Muscle layer of colon (tissue), 2 donors: ENCODE data around the gene FAM90A1.
"Not testable (repeated sequence)": the region's sequence is repeated elsewhere in the genome, so short reads cannot be mapped to it uniquely, and the experiment has no call there.

Experiments
- H3K27ac ChIP-seq: one replicate; pipeline ENCODE4 v1.7.0; 2013; ENCODE audit warnings: low read depth, mild to moderate bottlenecking, low read length, moderate library complexity
- H3K27me3 ChIP-seq, 2 donors: one replicate each; pipeline ENCODE4 v1.7.0; 2013; ENCODE audit warnings: low read length in 2 of 2, mild to moderate bottlenecking in 2 of 2; ENCODE audit not compliant: insufficient read depth in 2 of 2, control insufficient read depth in 1 of 2
- H3K36me3 ChIP-seq: one replicate; pipeline ENCODE4 v1.7.0; 2013; ENCODE audit warnings: mild to moderate bottlenecking, low read length; ENCODE audit not compliant: insufficient read depth
- H3K4me1 ChIP-seq: one replicate; pipeline ENCODE4 v1.7.0; 2013; ENCODE audit warnings: mild to moderate bottlenecking, low read length; ENCODE audit not compliant: insufficient read depth
- H3K4me3 ChIP-seq, 2 donors: one replicate each; pipeline ENCODE4 v1.7.0; 2013; ENCODE audit warnings: low read length in 2 of 2, low read depth in 1 of 2, mild to moderate bottlenecking in 1 of 2, moderate library complexity in 1 of 2
- H3K9ac ChIP-seq: one replicate; pipeline ENCODE4 v1.7.0; 2013; ENCODE audit warnings: low read length
- H3K9me3 ChIP-seq: one replicate; pipeline ENCODE4 v1.7.0; 2013; ENCODE audit warnings: mild to moderate bottlenecking, low read length
- donor health status: abdominal sarcoma.
- donor health status: Adenocarcinoma of cecum.

FAM90A1 gene

DNA sequence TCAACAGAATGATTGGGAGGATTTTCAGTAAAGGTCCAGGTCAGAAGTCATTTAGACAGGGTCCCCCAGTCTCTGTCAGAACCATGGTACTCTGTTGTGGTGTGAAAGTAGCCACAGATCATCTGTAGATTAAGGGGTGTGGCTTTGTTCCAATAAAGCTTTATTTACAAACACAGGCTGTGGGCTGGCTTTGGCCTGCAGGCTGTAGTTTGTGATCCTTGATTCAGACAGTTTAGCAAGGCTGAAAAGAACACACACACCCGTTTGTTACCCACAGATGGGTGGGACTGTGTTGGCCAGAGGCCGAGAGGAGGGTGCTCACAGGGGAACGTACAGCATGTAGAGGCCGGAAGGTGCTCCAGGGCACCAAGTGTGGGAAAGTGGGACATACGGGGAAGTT, 3.6 kb upstream of the FAM90A1 start:
- H3K36me3 ChIP-seq, H3K4me3 ChIP-seq, H3K4me1 ChIP-seq, H3K9ac ChIP-seq, H3K27me3 ChIP-seq, H3K27ac ChIP-seq, H3K9me3 ChIP-seq: not testable (repeated sequence)

DNA sequence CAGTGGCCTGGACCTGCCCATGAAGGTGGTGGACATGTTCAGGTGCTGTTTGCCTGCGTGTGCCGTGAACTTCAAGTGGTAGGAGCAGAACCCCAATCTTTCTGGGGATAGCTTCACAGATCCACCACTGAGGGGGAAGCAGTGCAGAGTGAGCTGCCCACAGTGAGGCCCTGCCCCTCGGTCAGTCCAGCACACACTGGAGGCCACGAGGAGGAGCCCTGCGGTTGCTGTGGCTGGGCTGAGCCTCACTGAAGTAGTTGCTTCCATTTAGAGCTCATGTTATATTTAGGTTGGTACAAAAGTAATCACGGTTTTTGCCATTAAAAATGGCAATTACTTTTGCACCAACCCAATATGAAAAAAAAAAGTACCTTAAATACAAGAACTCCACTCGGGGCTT, 2.1 kb upstream of the FAM90A1 start:
- not testable (repeated sequence) for H3K9me3 ChIP-seq, H3K4me1 ChIP-seq, H3K27me3 ChIP-seq, H3K36me3 ChIP-seq, H3K27ac ChIP-seq, H3K4me3 ChIP-seq, H3K9ac ChIP-seq

DNA sequence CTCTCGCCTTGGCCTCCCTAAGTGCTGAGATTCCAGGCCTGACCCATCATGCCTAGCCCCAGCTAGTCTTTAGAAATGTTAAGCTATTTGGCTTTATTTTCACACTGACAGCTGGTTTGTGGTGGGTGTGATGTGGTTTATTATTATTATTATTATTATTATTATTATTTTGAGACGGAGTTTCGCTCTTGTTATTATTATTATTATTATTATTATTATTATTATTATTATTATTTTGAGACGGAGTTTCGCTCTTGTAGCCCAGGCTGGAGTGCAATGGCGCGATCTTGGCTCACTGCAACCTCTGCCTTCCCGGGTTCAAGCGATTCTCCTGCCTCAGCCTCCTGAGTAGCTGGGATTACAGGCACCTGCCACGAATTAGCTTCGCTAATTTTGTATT, 1.2 kb upstream of the FAM90A1 start:
- not testable (repeated sequence) for H3K4me3 ChIP-seq, H3K4me1 ChIP-seq, H3K9me3 ChIP-seq, H3K9ac ChIP-seq, H3K27ac ChIP-seq, H3K36me3 ChIP-seq, H3K27me3 ChIP-seq

DNA sequence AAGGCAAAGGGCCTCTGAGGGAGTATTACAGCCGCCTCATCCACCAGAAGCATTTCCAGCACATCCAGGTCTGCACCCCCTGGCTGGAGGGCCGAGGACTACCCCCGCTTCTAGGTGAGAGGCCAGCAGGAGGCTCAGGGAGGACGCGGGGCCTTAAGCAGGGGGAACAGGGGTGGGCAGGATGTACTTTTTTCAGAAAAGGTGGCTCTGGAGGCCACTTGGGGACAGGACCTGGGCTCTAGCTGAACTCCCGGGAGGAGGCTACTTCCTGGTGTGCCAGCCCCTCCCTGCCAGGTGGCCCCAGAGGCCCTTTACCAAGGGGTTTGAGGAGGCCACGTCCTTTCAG, 287 bp upstream of the FAM90A1 start:
- H3K27me3 ChIP-seq, H3K4me1 ChIP-seq, H3K9ac ChIP-seq, H3K9me3 ChIP-seq, H3K4me3 ChIP-seq, H3K27ac ChIP-seq, H3K36me3 ChIP-seq: not testable (repeated sequence)

DNA sequence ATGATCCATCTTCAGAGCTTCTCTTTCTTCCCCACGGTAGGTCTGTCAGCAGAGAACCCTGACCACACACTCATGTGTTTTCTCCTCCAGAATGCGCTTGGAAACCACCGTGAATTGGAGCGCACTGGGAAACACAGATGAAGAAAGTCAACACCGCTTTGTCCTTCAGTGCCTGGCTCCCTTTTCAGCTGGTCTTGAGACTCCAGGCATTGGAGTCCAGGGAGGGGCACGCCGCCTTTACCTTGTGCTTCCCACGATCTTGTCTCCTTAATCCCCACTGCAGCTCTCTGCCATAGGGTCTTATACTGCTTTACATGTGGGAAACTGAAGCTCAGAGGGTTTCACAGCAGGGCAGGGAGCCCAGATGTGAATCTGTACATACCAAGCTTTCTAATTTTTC, 1.1 kb downstream of the FAM90A1 start:
- no peaks in the 10 kb centered on the region for H3K36me3 ChIP-seq
- H3K4me1 ChIP-seq: no peaks in the 10 kb centered on the region
- no peaks in the 10 kb centered on the region for H3K27me3 ChIP-seq
- H3K27ac ChIP-seq: no peak overlapping the region
- no peaks in the 10 kb centered on the region for H3K9me3 ChIP-seq
- no peak overlapping the region for H3K4me3 ChIP-seq
- no peak overlapping the region for H3K9ac ChIP-seq

DNA sequence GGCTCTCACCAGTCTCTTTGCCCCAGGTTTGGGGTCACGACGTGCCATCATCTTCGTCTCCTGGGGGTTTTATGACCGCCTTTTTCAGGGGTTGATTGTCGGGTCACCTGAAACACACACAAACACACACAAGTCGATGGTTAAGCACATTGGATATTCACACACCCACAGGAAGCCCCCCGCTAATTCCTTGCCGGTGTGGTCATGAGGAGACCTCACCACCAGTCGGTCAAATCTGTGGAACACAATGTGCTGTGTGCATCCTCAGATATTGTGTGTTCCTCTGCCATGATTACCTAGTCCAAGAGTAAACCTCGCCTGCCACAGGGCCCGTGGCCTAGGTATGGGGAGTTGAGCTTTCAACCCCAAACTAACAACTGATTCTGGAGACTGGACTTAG, 2.6 kb downstream of the FAM90A1 start:
- not testable (repeated sequence) for H3K36me3 ChIP-seq, H3K4me1 ChIP-seq, H3K27me3 ChIP-seq, H3K9me3 ChIP-seq, H3K4me3 ChIP-seq, H3K27ac ChIP-seq, H3K9ac ChIP-seq

DNA sequence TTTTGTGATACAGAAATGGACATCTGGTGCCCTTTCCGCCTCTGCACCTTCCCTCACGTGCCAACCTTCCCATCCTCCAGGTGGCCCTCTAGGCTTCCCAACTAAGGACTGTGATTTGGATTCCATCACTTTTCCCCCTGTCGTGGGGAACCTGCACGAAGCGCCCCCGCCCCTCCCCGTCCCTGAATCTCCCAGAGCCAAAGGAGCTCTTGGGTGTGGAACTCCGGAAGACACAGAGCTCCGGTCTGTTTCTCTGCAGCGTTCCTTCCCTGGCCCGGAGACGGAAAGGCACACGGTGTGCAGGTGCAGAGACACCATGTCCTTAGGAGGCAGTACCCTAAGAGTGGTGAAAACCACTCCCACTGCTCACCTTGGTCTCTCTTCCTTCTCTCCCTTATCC, 3.8 kb downstream of the FAM90A1 start:
- H3K9me3 ChIP-seq, H3K9ac ChIP-seq, H3K27me3 ChIP-seq, H3K4me3 ChIP-seq, H3K4me1 ChIP-seq, H3K36me3 ChIP-seq, H3K27ac ChIP-seq: not testable (repeated sequence)

DNA sequence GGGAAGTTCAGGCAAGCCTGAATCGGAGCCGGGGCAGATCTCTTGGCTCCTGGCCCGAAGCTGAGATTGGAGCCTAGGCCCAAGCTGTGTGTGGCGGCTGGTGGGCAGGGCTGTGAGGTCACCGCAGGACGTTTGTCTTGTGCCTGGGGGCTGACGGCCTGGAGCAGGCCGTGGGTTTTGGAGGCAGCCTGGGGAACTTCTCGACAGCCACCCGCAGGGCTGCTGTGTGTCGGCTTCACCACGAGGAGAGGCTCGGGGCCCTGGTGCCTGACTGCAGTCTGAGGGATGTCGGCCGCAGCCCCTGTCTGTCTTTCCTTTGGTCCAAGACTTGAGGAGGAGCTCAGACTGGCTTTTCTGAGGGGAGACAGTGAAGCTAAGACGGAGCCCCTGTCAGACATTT, 5.1 kb downstream of the FAM90A1 start:
- not testable (repeated sequence) for H3K27me3 ChIP-seq, H3K4me3 ChIP-seq, H3K9ac ChIP-seq, H3K36me3 ChIP-seq, H3K27ac ChIP-seq, H3K4me1 ChIP-seq, H3K9me3 ChIP-seq

DNA sequence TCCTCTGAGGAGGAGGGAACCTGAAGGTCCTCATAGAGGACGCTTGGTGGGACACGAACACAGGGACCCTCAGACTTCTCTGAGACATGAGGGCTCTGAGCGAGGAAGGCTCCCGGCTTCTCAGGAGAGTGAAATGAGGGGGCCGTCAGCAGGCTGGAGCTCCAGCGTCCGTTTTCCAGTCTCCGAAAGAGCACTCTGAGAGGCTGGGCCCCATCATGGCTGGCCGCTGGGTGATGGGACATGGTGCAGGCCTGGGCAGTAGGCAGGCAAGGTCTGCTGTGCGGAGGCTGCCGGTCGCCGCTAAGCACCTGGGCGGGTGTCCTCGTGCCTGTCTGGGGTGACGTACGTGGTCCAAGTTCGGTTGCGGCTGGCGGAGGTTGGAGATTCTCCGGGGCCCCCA, 5.6 kb downstream of the FAM90A1 start:
- not testable (repeated sequence) for H3K4me1 ChIP-seq, H3K27me3 ChIP-seq, H3K9ac ChIP-seq, H3K27ac ChIP-seq, H3K4me3 ChIP-seq, H3K9me3 ChIP-seq, H3K36me3 ChIP-seq

DNA sequence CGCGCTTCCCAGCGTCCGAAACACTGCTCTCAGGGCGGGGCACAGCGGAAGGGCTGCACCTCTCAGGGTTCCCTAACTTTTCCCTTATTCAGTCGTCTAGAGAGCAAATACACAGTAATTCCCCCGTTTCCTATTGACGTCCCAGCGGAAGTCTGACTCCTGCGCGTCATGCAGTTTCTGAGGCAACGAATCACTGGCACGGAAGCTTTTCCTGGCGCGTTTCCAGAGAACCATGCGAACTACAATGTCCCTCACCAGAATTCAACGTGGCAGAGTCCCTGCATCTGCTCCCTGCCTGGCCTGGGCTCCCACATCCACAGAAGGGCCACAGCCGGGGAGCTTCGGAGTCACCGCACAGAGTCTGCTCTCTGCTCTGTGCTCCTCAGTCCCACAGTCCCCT, 6.0 kb downstream of the FAM90A1 start:
- not testable (repeated sequence) for H3K9me3 ChIP-seq, H3K4me3 ChIP-seq, H3K9ac ChIP-seq, H3K27ac ChIP-seq, H3K36me3 ChIP-seq, H3K4me1 ChIP-seq, H3K27me3 ChIP-seq

DNA sequence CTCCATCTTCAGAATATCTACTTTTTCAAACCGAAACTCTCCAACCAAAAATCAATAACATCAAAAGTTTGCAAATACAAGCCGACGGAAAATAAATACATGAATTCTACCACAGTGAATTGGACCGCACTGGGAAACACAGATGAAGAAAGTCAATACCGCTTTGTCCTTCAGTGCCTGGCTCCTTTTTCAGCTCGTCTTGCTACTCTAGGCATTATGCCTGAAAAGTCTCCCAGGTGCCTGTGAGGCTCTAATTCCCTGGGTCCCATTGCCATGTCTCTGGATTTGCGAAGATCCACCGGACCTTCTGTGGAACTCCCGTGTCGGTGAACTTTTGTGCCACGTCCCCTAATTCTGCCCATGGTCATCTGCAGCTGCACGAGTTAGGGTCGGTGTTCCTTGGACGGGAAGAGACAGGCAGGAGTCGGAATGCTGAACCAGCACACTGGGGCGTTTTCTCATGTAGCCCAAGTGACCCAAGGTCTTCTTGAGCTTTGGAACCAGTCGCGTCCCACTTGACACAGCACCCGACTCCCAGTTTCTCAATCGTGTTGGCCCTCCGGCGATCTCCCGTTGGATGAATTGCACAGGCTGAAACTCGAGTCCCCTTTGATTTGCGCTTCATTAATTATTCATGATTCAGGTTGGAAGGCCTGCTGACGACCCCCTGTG, 8.6 kb downstream of the FAM90A1 start:
- not testable (repeated sequence) for H3K9ac ChIP-seq, H3K27ac ChIP-seq, H3K36me3 ChIP-seq, H3K4me3 ChIP-seq, H3K27me3 ChIP-seq, H3K9me3 ChIP-seq, H3K4me1 ChIP-seq

DNA sequence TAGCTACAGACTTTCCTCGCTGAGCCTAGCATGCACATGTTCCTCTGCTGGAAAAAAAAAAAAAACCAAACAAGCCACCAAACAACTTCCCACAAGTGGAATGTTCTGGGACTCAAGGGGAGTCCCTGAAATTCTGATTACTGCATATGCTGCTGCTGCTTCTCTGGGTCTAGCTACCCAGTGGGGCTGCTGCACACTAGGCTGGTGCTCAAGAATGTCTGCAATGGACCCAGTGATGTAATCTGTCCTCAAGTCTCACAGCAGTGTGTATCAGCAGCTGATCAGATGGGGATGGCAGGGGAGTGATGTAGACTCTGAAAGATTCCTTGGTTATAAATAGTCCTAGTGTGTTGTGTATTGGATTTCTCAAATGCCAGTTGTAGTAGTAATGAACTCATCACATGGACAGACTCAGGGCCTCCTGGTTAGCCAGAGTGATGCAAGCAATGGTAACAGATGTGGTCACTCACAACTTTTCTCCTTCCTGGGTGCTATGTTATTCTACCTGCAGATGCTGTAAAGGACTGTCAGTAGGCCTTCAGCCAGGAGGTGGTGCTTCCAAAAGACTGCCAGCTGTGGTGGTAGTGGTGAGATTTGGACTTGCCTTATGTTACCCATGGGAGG, 29.6 kb downstream of the FAM90A1 start:
- H3K9me3 ChIP-seq, H3K36me3 ChIP-seq, H3K9ac ChIP-seq, H3K4me1 ChIP-seq, H3K27me3 ChIP-seq, H3K4me3 ChIP-seq, H3K27ac ChIP-seq: not testable (repeated sequence)
